Measurements from ENCODE around the gene HMCN2.

GRCh38 chr9:130362691-130363090 lies 97.1 kb downstream of the HMCN2 start:
- TF ChIP-seq, protein P1, sequence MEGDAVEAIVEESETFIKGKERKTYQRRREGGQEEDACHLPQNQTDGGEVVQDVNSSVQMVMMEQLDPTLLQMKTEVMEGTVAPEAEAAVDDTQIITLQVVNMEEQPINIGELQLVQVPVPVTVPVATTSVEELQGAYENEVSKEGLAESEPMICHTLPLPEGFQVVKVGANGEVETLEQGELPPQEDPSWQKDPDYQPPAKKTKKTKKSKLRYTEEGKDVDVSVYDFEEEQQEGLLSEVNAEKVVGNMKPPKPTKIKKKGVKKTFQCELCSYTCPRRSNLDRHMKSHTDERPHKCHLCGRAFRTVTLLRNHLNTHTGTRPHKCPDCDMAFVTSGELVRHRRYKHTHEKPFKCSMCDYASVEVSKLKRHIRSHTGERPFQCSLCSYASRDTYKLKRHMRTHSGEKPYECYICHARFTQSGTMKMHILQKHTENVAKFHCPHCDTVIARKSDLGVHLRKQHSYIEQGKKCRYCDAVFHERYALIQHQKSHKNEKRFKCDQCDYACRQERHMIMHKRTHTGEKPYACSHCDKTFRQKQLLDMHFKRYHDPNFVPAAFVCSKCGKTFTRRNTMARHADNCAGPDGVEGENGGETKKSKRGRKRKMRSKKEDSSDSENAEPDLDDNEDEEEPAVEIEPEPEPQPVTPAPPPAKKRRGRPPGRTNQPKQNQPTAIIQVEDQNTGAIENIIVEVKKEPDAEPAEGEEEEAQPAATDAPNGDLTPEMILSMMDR (IDR thresholded peaks at IDR 0.05), result no peak
- TF ChIP-seq MYC (IDR thresholded peaks at IDR 0.05; ENCODE audit: borderline replicate concordance, low read length), result no peak
- TF ChIP-seq, protein P2, sequence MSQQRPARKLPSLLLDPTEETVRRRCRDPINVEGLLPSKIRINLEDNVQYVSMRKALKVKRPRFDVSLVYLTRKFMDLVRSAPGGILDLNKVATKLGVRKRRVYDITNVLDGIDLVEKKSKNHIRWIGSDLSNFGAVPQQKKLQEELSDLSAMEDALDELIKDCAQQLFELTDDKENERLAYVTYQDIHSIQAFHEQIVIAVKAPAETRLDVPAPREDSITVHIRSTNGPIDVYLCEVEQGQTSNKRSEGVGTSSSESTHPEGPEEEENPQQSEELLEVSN (IDR thresholded peaks at IDR 0.05; ENCODE audit: borderline replicate concordance, low read depth), result no peak
- TF ChIP-seq POLR2AphosphoS2 (conservative IDR thresholded peaks at IDR 0.05; ENCODE audit: low read length), result no peak
- no peak for TF ChIP-seq RFX5 (IDR thresholded peaks at IDR 0.05)
- TF ChIP-seq SMC3 (IDR thresholded peaks at IDR 0.05), result no peak
- no peak for TF ChIP-seq FOSL2 (IDR thresholded peaks at IDR 0.05)
- TF ChIP-seq FOSL2 (CRISPR knock-in tag; IDR thresholded peaks at IDR 0.05), result no peak
- no peak for TF ChIP-seq POLR2A (IDR thresholded peaks at IDR 0.05; ENCODE audit: low read length)
- no peak for TF ChIP-seq MAX (IDR thresholded peaks at IDR 0.05)
- TF ChIP-seq KDM5A (IDR thresholded peaks at IDR 0.05), result no peak
- TF ChIP-seq MAFK (IDR thresholded peaks at IDR 0.05; ENCODE audit: partially characterized antibody), result no peak
- TF ChIP-seq CHD2 (IDR thresholded peaks at IDR 0.05; ENCODE audit: low read length, partially characterized antibody), result no peak
